K562 (cell line): ENCODE data around the gene TSR3. TPM values are rescaled to one million over a fixed set of nuclear protein-coding genes. Genes with fewer than 3 reads are reported as not detected.
A peak's percentile ranks its signal among the peaks of the same experiment; 100 is the strongest.

ENCODE experiments used
- CHD2 ChIP-seq: IDR thresholded peaks from 2 replicates; pipeline ENCODE4 v1.6.1; 2011; ENCODE audit warnings: low read depth, low read length
- CREM ChIP-seq: IDR thresholded peaks from 2 replicates; pipeline ENCODE4 v1.6.1; 2014; ENCODE audit warnings: antibody characterized with exemption, low read depth
- CXXC5 ChIP-seq: fragments of 250-450 bp; sonication (Bioruptor Pico); IDR thresholded peaks from 2 replicates; pipeline ENCODE4 v1.8.0; 2022; ENCODE audit warnings: inconsistent platforms, mild to moderate bottlenecking, moderate library complexity
- NONO ChIP-seq, 2 experiments: fragments of 200-400 bp in 1 of 2; fragments of 450-650 bp in 1 of 2; formaldehyde crosslinking in 1 of 2; IDR thresholded peaks; 2 replicates each; pipeline ENCODE4 v1.6.1; 2017; ENCODE audit warnings: low read depth in 2 of 2, mild to moderate bottlenecking in 2 of 2, moderate library complexity in 2 of 2, low read length in 1 of 2
- NR3C1 ChIP-seq: sonication (generic); formaldehyde crosslinking; IDR thresholded peaks from 2 replicates; pipeline ENCODE4 v1.8.1; 2022; ENCODE audit warnings: missing genetic modification reagents
- POLR2G ChIP-seq: fragments of 200-400 bp; formaldehyde crosslinking; IDR thresholded peaks from 2 replicates; pipeline ENCODE4 v1.6.1; 2017; ENCODE audit warnings: low read depth, mild to moderate bottlenecking, antibody characterized with exemption, low read length, moderate library complexity
- SAFB ChIP-seq: fragments of 200-400 bp; formaldehyde crosslinking; IDR thresholded peaks from 2 replicates; pipeline ENCODE4 v1.6.1; 2017; ENCODE audit warnings: low read depth, low read length, borderline replicate concordance
- VEZF1 ChIP-seq: fragments of 200-800 bp; sonication (Bioruptor generic); IDR thresholded peaks from 2 replicates; pipeline ENCODE4 v1.6.1; 2017; ENCODE audit warnings: missing genetic modification characterization, missing compliant biosample characterization
- ZBTB1 ChIP-seq: sonication (generic); formaldehyde crosslinking; IDR thresholded peaks from 2 replicates; pipeline ENCODE4 v1.8.1; 2023; ENCODE audit warnings: missing genetic modification reagents, low read depth, mild to moderate bottlenecking, borderline replicate concordance
- ZNF79 ChIP-seq: fragments of 250-450 bp; sonication (Bioruptor Pico); IDR thresholded peaks from 2 replicates; pipeline ENCODE4 v1.4.0; 2020; ENCODE audit warnings: low read depth, mild to moderate bottlenecking, moderate library complexity
- polyA plus RNA-seq, 8 experiments: library from polyadenylated mRNA; depleted of rRNA in 4 of 8; stranded (reverse) in 5 of 8; unstranded in 3 of 8; fragments of >200 nt; fragmentation: Nextera tagmentation in 2 of 8; fragmentation: Illumina TruSeq in 1 of 8; extraction: Ambion mirVana in 2 of 8; extraction: Trizol in 1 of 8; gene quantifications; 2 replicates each; pipeline versions ENCODE4 v1.2.1 to v1.2.3, GENCODE V29; 2011 to 2014; ENCODE audit warnings: inconsistent platforms in 1 of 8, missing spikeins in 1 of 8
- total RNA-seq, 7 experiments: library from RNA; depleted of rRNA in 6 of 7; stranded (reverse); fragments of >200 nt in 6 of 7; fragmentation: Illumina TruSeq in 2 of 7; extraction: Trizol in 2 of 7; gene quantifications; 2 replicates each; pipeline versions ENCODE4 v1.2.1 to v1.2.3, GENCODE V29; 2011 to 2021; ENCODE audit warnings: low replicate concordance in 1 of 7
- TF ChIP-seq, protein P1 (sequence below): fragments of 250-450 bp; sonication (Bioruptor Pico); IDR thresholded peaks from 2 replicates; pipeline ENCODE4 v1.4.0; 2020
- TF ChIP-seq, protein P2 (sequence below): fragments of 450-650 bp; conservative IDR thresholded peaks from 2 replicates; pipeline ENCODE4 v1.6.1; 2016; ENCODE audit warnings: missing genetic modification characterization, low read depth, mild to moderate bottlenecking, control low read depth, missing compliant biosample characterization
- TF ChIP-seq, protein P3 (sequence below): fragments of 450-650 bp; IDR thresholded peaks from 2 replicates; pipeline ENCODE4 v1.6.1; 2017; ENCODE audit warnings: antibody characterized with exemption
- TF ChIP-seq, protein P4 (sequence below), 3 experiments: fragments of 200-800 bp in 1 of 3; sonication (Bioruptor generic) in 1 of 3; sonication (generic) in 1 of 3; formaldehyde crosslinking in 1 of 3; IDR thresholded peaks; 2 replicates each; pipeline versions ENCODE4 v1.6.1 to v1.8.0; 2016 to 2022; ENCODE audit warnings: mild to moderate bottlenecking in 2 of 3, missing compliant biosample characterization in 2 of 3, missing genetic modification characterization in 2 of 3, missing genetic modification reagents in 1 of 3

The TSR3 gene
- total and polyA plus RNA-seq, 9 of the 15 experiments (the other 6 are each of a cell fraction or from before 2014, with no cell fraction given), result 1.5 to 74.8 (median 16.5) TPM

DNA sequence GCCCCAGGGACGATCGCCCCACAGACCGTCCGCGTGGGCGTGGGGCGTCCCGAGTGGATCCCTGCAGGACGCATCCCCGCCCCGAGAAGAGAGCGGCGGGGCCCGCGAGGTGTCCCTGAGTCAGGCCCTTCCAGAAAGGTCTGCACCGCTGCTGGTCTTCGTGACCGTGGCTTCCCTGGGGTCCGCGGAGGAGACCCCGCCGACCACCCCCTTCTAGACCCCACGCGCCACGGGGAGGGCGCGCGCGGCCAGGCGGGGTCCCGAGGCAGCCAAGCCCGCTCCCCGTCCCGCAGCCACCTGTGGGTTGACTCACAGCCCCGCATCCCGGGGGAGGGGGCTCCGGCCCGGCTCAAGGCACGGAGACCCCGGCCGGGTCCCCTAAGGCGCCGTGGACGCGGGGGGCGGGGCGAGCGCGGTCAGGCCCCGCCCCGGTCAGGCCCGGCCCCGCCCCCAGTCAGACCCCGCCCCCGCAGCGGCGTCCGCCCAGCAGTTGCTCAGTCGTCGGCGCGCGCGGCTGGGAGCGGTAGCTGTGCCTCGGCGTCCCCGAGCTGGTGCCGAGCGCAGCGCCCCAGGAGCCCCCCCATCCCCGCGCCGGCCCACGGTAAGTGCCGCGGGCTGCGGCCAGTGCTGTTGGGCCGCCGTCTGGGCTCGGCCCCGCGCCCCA lies 18.4 kb downstream of the TSR3 start, which contains the start of gene BAIAP3 (continued):
- TF ChIP-seq, protein P1, sequence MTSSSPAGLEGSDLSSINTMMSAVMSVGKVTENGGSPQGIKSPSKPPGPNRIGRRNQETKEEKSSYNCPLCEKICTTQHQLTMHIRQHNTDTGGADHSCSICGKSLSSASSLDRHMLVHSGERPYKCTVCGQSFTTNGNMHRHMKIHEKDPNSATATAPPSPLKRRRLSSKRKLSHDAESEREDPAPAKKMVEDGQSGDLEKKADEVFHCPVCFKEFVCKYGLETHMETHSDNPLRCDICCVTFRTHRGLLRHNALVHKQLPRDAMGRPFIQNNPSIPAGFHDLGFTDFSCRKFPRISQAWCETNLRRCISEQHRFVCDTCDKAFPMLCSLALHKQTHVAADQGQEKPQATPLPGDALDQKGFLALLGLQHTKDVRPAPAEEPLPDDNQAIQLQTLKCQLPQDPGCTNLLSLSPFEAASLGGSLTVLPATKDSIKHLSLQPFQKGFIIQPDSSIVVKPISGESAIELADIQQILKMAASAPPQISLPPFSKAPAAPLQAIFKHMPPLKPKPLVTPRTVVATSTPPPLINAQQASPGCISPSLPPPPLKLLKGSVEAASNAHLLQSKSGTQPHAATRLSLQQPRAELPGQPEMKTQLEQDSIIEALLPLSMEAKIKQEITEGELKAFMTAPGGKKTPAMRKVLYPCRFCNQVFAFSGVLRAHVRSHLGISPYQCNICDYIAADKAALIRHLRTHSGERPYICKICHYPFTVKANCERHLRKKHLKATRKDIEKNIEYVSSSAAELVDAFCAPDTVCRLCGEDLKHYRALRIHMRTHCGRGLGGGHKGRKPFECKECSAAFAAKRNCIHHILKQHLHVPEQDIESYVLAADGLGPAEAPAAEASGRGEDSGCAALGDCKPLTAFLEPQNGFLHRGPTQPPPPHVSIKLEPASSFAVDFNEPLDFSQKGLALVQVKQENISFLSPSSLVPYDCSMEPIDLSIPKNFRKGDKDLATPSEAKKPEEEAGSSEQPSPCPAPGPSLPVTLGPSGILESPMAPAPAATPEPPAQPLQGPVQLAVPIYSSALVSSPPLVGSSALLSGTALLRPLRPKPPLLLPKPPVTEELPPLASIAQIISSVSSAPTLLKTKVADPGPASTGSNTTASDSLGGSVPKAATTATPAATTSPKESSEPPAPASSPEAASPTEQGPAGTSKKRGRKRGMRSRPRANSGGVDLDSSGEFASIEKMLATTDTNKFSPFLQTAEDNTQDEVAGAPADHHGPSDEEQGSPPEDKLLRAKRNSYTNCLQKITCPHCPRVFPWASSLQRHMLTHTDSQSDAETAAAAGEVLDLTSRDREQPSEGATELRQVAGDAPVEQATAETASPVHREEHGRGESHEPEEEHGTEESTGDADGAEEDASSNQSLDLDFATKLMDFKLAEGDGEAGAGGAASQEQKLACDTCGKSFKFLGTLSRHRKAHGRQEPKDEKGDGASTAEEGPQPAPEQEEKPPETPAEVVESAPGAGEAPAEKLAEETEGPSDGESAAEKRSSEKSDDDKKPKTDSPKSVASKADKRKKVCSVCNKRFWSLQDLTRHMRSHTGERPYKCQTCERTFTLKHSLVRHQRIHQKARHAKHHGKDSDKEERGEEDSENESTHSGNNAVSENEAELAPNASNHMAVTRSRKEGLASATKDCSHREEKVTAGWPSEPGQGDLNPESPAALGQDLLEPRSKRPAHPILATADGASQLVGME (CRISPR knock-in tag), result no peak
- TF ChIP-seq, protein P2, sequence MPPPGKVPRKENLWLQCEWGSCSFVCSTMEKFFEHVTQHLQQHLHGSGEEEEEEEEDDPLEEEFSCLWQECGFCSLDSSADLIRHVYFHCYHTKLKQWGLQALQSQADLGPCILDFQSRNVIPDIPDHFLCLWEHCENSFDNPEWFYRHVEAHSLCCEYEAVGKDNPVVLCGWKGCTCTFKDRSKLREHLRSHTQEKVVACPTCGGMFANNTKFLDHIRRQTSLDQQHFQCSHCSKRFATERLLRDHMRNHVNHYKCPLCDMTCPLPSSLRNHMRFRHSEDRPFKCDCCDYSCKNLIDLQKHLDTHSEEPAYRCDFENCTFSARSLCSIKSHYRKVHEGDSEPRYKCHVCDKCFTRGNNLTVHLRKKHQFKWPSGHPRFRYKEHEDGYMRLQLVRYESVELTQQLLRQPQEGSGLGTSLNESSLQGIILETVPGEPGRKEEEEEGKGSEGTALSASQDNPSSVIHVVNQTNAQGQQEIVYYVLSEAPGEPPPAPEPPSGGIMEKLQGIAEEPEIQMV (tag), result peak; percentile 80
- no peak for TF ChIP-seq ZNF79 (CRISPR knock-in tag)
- TF ChIP-seq POLR2G, result peak; percentile 91
- no peak for TF ChIP-seq CHD2
- no peak for TF ChIP-seq NR3C1
- TF ChIP-seq CXXC5 (CRISPR knock-in tag), result peak; percentile 53
- peak; percentile 7; the same call in 1 of the 2 replicates for TF ChIP-seq VEZF1 (CRISPR knock-in tag)
- TF ChIP-seq CREM, result 0 out of 2 replicates have a peak, but pooled peaks have one; percentile 8
- peak; percentile 98 for TF ChIP-seq SAFB
- TF ChIP-seq NONO (IDR thresholded peaks at IDR 0.05; ENCODE audit: low read depth in 2 of 2, low read length in 1 of 2), result peak; percentile 51 to 93; a peak in 3 of 4 replicates
- TF ChIP-seq ZBTB1, result no peak
- TF ChIP-seq, protein P3, sequence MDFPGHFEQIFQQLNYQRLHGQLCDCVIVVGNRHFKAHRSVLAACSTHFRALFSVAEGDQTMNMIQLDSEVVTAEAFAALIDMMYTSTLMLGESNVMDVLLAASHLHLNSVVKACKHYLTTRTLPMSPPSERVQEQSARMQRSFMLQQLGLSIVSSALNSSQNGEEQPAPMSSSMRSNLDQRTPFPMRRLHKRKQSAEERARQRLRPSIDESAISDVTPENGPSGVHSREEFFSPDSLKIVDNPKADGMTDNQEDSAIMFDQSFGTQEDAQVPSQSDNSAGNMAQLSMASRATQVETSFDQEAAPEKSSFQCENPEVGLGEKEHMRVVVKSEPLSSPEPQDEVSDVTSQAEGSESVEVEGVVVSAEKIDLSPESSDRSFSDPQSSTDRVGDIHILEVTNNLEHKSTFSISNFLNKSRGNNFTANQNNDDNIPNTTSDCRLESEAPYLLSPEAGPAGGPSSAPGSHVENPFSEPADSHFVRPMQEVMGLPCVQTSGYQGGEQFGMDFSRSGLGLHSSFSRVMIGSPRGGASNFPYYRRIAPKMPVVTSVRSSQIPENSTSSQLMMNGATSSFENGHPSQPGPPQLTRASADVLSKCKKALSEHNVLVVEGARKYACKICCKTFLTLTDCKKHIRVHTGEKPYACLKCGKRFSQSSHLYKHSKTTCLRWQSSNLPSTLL, result peak; percentile 73; the same call in 1 of the 2 replicates
- TF ChIP-seq, protein P4, sequence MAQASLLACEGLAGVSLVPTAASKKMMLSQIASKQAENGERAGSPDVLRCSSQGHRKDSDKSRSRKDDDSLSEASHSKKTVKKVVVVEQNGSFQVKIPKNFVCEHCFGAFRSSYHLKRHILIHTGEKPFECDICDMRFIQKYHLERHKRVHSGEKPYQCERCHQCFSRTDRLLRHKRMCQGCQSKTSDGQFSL (CRISPR knock-in tag; IDR thresholded peaks at IDR 0.05), result peak; percentile 15; the same call in 1 of the 2 replicates
- TF ChIP-seq, protein P4 (tag; IDR thresholded peaks at IDR 0.05), result no peak
